GM18858 (cell line): ENCODE measurements around the gene PNPO.

Experiments used
- ATAC-seq: cut with Tn5 transposase; IDR thresholded peaks from one replicate; pipeline ENCODE4 v1.9.1; 2021; ENCODE audit not compliant: unreplicated experiment

PNPO gene

DNA sequence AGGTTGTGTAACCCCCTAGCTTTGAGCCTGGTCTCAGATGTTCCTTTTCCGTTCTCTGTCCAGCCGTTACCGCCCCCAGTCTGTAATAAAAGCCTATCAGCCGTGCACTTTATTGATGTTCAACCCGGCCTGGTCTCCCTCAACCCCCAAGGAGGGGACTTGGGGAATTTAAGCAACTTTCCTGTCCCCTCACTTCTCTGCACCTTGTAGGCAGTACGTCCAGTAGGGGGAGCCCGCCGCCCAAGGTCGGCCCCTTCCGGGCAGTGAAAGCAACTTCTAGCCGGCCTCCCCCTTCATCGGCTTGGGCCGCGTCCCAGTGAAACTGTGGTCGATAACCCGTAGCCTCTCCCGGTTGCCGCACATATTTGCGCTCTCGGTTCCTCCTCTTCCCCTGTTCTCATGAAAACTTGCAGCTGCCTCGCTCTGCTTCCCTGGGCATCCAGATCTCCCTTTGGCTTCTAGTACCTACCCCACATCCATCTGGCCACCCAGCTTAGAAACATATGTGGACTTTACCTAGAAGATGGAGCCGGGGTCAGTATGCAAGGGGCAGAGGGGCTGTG lies 7.9 kb downstream of the PNPO start:
- ATAC-seq, result no peak

DNA sequence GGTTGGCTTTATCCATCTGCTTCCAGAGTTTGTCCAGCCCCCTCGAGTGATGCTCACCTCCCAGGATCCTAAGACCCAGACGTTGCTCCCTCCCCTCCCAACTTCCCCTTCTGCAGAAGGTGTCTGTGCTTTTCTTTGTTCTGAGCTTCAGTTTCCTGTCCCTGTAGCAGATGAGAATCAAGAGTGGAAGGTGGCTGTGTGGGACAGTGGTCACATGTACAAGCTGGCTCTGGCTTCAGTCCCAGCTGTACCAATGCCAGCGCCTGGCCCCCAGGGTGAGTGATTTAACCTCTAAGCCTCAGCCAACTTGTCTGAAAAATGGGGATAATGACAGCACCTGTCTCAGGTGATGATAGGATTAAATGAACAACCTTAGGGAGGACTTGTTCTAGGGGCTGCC lies 8.6 kb downstream of the PNPO start:
- ATAC-seq, result no peak

DNA sequence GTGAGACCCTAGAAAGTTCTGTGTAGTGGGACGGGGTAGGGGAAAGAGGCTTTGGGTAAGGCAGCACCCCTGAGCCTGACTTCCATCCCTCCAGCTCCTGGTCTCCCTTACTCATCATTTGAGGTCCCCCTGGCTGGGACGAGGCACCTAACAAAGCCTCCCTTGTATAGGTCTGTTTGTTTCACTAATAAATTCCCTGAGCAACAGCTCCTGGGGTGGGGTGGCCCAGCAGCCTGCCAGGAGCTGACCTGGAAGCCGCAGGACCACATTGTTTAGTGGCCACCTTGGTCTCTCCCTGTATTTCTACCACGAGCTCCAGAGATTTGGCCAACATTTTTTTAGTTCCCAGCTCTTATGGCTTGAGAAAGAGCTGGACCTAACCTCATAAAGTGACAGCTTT lies 9.1 kb downstream of the PNPO start:
- ATAC-seq, result no peak

DNA sequence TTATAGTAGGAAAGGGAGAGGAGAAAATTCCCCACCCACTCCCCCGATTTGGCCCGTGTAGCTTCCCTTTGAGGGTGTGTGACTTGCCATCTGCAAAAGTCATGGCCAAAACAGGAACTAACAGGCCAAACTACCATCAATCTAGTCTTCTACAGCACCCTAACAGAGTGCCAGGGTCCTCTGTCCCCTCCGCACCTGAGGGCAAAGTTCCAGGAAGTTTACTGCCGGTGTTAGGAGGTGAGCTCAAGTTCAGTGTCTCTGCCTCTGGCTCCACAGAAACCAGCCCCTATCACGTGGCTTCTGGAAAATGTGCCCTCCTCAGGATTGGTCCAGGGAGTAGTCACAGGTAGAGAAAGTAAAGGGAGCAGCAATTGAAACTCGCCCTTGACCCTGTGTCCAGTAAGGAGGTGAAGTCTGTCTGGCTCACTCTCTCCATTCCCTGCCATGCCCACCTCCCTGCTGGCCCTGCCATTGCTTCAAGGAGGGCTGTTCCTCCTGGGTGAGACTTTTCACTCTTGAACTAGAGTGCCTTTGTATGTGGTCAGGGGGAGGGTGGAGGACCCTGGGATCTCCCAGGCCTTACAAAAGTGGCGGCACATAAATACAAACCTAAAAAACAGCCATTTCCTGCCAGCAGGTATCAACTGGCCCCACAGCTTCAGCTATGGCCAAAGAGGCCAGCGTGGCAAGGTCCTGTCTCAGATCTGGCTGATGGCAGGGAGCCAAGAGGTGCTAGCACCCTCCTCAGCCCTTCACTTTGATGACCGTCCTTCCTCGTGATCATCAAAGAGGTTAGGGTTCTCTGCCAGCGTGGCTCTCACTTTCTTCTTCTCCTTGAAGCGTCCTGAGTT lies 11.0 kb downstream of the PNPO start:
- no peak for ATAC-seq

DNA sequence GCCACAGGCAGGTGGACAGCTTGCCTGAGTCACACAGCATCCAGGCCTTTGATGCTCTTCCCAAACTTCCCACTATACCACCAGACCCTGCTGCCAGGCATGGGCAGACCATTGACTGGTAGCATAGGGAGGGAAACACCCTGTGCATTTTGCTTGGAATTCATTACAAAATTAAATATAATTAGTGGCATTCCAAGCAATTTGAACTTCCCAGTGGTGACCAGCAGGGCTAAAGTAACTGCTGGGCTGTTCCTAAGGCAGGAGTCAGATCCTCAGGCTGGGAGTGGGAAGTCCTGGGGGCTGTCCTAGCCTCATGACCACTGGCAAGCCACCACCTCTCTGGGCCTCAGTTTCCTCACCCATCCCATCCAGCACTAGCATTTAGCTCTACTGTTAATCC lies 12.5 kb downstream of the PNPO start:
- ATAC-seq, result no peak

DNA sequence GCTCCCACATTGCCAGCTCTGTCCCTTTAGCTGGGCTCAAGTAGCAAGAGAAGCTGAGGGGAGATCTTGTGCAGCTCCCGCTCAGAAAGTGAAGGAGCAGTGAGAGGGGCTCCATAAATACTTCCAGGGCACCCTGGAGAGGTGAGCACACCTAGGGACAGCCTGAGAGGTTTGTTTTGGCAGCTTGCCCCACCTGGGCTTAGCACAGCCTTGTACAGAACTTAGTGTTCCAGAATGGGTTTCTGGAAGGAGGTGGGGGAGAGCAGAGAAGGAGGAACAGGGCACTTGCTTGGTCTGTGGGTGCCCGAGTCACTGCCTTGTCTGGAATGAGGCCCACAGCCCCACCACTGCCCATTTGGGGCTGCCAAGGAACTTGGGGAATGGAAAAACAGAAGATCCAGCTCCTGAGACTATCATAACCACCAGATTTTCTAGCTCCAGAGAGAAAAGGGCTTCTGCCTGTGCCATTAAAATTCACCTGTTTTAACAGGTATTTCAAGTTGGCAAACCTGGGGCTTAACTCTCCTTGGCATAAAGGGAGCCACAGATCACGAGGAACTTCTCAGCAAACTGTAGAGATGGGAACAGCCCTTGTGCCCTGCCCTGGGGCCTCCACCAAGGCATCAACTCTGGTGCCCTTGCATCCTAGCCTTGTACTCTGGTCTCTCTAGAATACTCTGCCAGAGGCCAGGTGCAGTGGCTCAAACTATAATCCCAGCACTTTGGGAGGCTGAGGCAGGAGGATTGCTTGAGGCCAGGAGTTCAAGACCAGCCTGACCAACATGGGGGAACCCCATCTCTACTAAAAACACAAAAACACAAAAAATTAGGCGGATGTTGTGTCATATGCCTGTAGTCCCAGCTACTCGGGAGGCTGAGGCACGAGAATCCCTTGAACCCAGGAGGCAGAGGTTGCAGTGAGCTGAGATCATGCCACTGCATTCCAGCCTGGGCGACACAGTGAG lies 14.4 kb downstream of the PNPO start:
- no peak for ATAC-seq

DNA sequence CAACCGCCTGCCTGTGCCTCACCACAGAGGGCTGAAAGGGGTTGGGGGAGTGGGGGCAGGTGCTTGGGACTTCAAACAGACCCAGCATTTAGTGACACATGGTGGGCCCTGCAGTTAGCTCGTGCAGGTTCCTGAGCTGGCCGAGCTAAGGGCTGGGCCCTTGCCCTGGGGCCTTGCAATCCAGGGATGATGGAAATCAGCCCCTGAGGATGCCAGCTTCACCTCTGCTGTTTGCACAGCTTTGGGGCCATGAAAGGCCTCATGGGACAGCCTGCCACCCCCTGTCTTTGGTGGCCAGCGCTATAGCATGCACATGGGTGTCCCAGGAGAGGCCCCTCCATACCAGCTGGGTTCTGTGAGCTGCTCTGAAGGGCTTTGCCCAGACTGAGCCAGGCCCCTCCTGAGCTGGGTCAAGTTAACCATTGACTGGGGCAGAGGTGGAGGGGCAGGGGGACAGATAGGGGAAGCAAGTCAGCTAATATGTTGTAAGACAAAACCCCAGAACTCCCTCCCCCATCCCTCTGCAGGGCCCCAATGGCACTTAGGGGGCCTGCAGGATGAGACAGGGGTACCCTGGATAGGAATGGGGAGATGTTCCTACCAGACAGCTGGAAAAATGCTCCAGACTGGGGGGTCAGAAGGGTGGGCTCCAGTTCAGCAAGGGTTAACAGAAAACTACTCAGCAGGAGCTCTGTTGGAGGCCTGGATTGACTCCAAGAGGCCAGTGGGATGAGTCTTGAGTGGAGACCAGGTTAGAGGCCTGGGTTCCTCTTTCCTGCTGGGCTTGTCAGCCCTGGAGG lies 15.6 kb downstream of the PNPO start:
- ATAC-seq, result no peak

DNA sequence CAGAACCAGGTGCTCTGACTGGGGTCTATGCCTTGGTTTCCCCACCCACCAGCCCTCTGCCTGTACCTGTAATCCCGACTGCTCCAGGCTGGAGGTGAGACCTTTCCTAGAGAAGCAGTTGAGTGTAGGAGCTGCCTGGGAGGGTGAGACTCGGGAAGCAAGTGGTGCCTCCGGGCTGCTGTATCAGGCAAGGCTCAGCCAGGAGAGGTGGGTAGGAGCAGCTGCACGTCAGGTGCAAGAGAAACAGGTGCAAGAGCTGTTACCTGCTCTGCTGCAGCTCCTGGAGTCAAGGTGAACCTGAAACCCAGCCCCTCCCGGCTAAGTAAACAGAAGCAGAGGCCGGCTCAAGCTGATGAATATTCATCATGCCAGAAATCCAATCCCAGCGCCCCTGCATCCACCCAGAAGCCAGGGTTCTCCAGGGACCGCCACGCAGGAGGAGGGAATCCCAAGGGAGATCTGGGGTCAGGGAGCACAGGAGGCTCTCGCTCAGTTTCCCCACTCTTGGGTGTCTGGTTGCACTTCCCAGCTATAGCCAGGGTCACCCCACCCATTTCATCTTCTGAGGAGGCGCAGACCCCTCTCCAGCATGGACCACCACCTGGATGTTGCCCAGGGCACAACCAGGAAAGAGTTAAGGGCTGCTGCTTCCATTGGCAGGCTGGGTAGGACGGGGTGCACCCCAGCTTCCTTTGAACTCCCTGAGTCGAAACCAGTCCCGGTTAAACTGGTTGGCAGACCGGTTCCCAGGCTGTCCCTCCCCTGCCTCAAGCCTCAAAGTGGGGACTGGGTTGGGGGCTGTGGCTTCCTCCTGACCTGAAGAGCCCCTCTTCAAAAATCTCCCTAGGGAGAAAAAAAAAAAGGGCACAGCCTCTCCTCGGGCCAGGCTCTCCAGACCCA lies 16.5 kb downstream of the PNPO start, which contains the start of gene PRR15L:
Gene PRR15L, minus strand, starts transcription at position 293 of the 900 bp plus-strand sequence. CDS start 4,649 bp downstream, outside the sequence.
- no peak for ATAC-seq

DNA sequence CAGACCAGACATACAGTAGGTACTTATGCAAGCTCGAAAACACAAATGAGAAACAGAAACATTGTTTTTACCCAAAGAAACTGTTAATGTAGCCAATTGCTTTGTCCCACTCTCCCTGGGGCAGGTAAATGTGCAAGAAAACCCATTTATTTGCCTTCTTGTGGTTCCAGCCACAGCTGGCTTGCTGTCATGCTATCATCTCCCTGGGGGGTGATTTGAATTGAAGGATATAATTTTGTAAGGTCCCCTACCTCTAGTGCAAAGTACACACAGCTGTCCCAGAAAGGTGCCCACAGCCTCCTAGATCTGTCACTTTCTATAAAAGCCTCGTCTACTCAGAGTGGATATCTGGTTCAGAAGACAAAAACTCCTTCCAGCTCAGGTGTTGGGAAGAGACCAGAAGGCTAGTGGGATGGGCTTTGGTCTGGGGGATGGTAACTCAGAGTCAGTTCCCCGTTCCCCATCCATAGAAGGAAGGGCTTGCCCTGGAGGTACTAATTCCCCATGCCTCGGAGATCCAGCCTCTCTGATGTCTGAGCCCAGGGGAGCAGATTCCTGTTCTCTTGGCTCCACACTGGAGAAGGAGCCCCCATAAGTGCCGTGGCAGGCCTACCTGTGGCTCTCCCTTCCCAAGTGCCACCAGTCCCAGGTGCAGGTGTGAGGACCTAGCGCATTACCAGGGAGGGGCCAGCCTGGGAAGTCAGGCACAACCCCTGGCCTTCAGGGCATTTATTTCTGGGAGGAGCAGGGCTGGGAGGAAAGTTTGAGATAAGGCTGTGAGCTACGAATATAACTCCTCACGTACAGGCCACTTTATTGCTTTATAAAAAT lies 18.7 kb downstream of the PNPO start:
- ATAC-seq, result no peak

DNA sequence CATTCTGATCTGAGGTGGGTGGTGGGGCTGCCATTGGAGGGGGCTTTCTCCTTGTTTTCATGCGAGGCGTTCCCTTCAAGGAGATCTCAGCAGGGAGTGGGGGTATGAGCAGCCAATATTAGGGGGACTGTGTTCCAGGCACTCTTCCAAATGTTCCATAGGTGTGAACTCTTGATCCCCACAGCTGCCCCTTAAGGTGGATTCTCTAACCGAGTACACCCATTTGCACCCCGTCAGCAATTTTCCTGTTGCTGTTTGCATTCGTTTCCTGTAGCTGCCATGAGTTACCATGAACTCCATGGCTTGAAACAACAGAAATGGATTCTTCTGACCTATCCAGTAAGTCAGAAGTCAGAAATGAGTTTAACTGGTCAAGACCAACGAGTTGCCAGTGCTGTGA lies 20.0 kb downstream of the PNPO start:
- no peak for ATAC-seq

DNA sequence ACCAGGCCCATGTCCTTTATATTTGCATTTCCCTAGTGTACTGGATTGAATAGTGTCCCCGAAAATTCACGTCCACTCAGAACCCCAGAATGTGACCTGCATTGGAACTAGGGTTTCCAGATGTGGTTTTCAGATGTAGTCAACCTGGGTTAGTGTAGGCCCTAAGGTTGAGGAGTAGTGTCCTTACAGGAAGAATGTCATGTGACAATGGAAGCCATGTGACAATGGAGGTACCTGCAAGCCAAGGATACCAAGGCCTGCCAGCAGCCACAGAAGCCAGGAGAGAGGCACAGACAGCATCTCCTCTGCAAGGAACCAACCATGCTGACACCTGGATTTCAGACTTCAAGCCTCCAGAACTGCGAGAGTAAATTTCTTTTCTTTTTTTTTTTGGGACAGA lies 21.5 kb downstream of the PNPO start:
- no peak for ATAC-seq

DNA sequence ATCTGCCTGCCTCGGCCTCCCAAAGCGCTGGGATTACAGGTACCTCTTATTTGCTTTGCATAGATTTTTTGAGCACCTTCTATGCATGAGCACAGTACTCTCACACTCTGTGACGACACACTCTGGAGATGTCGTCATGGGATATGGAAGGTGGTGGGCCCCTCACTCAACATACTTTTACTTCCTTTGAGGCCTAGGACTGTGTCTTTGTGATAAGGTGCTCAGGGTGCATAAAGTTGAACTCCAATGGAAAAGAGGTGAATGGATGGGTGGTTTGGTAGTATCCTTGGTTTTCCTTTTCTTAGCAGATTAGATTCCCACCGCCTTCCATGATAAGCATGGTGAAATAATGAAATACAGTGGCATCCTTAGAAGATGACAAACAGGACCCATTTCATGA lies 23.5 kb downstream of the PNPO start:
- no peak for ATAC-seq

DNA sequence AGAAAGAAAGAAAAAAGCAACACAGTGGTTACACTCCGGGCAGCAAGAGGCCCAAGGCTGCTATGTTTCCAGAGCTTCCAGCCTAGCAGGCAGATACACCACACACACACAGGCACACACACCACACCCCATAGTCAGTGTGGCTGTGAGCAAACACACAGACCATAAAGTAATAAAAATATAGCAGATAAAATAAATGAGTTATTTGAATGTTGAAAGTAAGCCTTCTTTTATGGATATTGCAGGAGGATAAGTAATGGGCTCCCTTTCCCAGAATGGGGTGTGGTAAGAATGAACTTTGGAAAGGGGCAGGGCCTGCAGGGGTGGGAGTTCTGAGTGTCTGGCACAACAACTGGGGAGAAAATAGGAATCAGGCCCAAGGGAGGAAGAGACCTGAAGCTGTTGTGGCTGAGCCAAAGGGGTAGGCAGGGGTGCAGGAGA lies 24.7 kb downstream of the PNPO start:
- no peak for ATAC-seq

DNA sequence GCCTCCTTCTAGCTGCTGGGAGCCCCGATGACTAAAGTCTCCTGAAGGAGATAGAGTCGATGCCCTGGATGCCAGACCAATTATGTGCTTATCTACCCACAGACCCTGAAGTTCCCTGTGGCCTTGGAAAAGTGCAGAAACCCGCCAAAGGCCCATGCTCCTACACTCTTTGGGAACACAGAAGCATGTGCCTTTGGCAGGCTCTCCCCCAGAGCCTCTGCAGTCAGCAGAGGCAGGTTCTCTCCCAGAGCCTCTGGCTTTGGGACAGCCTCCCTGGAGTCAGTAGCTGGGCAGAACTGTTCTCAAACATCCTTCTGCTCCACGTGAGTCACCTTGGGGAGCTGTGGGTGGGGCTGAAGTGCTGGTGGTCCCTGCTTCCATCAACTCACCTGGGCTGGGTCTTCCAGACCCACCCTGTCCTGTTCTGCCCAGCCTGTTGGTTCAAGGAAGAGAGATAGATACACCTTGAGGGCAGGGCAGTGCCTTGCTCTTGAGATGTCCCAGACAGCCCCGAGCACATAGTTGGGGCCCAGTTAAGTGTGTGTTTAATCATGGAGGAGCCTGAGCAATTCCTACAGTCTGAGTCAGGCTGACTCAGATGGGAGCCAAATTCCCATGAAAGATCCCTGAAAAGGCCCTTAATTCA lies 26.4 kb downstream of the PNPO start:
- ATAC-seq, result no peak

DNA sequence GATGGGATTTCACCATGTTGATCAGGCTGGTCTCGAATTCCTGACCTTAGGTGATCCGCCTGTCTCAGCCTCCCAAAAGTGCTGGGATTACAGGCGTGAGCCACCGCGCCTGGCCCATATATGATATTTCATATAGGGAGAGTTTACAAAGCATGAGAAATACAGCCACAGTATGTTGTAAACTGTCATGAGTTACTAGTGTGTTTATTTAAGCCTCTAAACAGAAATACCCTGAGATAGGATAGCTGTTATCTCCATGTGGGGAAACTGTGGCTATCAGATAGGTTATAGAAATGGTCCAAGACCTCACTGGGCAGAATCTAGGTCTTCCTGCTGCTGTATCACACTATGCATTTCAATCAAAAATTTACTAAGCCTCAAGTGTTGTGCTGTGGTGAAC lies 27.5 kb downstream of the PNPO start:
- ATAC-seq, result no peak

DNA sequence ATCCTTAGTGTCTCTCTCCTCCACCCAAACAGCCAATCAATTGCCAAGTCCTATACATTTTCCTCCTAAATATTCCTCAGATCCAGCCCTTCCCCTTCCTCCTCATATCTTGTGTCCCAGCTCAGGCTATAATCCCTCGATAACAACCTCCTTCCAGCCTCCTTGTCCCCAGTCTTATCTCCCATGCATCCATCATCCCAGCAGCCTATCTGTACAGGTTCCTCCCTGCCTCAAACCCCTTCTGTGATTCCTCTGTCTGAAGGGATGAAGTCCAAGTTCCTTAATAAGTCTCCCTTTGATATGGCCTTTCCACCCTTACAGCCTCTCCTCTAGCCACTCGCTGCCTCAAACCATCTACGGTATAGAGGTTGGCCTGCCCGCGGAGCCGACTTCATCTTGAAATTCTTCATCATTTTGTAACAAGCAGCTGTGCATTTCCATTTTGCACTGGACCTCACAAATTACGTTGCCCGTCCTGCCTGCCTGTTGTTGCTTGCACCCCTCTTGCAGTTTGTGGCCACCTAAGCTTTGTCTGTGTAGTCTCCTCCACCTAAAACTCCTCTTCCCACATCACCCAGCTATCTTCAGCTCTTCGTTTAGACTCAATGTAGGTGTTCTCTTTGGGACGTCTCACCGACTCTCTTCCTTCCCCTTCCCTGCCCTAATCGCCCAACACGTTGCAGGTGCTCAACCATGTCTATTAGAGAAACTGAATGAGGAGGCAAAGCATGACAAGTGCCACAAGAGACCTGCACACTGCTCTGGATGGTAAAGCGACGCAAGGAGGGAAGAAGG lies 28.8 kb downstream of the PNPO start:
- ATAC-seq, result no peak

DNA sequence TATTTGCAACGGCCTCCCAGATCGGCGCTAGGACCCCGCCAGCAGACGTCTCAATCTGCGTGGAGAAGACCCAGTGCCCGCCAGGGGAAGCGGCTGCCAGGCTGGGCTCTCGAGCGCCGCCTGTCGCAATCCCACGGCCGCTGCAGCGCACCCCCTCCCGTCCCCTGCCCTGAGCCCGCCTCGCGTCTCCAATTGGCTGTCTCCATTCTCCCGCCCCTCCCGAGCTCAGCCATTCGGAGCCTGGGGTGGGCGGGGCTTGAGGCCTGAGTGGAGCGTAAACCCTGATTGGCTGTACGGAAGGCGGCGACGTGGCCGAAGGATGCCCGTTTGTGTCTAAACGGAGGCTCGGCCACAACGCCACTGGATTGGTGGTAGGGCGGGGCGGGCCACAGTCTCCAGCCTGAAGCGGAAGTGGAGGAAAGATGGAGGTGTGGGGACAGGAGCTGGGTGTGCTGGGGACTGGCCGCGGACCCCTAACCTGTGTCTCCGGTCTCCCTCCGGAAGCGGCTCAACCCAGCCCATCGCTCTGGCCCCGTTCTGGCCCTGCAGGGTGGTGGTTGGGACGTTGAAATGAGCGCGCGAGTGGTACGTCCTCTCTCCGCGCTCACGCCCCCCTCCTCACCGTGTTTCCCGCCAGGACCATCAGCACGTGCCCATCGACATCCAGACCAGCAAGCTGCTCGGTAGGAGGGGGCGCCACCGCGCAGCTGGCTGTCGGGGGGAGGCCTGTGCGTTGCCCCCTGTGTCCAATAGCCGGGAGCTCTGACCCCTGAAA lies 29.5 kb downstream of the PNPO start, which contains the start of gene CDK5RAP3:
Gene CDK5RAP3, plus strand, starts transcription at position 389 of the 775 bp plus-strand sequence. Its CDS starts 34 bp downstream, at position 423.
- ATAC-seq, result peak; percentile 93
